ENCODE measurements around the gene PRKAG2.

Gene PRKAG2

DNA sequence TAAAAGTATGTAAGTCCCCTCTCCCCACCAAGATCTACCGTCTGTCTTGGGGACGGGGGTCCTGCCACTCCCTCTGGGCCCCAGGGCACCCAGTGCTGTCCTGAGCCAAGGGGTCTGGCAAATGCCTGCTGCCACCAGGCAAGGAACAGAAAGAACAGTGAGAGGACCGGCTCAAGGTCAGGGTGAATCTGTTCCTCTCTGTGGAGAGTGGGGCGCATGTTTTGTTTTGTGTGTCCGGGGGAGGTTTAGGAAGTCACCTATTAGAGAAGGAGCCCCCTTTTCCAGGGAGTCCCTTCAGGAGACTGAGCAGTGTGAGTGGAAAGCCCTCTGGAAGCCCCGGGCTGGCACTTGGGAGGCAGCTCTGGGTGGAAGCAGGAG, 198.7 kb downstream of the PRKAG2 start:
- DNase-seq (ENCODE audit: low read depth), result no peak

DNA sequence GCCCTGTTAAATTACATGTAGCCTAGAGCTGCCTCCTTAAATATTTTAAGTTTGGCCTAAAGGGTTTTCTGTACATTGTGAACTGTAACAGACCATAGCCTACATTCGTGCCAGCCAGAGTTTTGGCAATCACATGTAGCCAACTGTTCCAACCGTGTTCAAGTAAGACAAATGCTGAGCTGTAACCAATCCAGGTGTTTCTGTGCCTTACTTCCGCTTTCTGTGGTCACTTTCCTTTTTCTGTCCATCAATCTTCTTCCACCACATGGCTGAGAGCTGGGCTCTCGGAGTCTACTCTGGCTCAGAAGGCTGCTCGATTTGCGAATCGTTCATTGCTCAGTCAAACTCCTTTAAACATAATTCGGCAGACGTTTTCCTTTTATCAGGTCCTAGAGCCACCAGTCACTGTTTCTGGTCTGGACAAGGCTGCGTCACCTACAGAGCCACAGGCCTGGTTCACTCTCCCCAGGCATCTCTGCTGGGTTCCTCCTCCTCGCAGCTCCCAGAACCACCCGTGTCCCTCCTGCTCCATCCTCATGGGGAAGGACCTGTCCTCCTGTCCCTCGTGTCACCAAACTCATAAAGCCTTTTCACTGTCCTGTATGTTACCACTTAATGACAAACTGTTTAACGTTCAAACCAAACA, 199.2 kb downstream of the PRKAG2 start:
- no peak for DNase-seq (ENCODE audit: low read depth)

DNA sequence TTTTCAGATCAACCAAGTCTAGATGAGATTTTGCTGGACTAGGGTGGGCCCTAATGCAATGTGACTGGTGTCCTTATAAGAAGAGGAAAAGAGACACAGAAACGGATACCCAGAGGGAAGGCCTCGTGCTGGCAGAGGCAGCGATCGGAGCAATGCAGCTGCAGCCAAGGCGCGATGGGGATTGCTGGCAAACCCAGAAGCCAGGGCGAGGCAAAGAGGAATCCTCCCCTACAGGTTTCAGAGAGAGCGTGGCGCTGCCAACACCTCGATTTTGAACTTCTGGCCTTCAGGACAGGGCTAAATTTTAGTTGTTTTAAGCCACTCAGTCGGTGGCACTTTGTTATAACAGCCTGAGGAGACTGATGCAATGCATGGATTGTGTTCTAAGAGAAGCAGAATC, 200.2 kb downstream of the PRKAG2 start:
- no peak for DNase-seq (ENCODE audit: low read depth)

DNA sequence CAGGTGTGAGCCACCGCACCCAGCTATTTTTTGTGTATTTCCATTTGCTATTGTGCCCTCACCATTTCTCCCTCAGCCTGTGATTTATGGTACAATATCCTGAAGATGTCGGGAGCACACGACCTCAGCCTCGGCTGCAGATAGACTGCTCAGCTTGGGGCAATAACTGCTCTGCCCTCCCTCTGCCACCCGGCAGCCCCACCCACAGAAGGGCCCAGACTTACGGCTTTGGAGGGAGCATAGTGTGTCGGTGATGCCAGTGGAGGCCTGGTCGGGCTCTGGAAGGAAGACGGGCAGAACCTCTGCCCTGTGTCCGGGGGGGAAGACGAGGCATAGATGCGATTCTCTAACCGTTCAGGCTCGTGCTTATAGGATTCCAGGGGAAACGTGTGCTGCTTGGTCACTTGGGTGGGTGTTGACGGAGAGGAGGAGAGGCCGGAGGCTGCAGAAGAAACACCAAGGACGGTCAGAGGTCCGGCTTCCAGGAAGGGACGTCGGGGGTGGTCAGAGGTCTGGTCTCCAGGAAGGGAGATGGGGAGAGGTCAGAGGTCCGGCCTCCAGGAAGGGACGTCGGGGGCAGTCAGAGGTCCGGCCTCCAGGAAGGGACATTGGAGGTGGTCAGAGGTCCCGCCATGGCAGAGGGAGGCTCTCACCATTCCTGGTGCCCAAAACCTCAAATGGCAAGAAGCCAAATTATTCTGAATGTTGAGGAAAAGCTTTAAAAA, 201.6 kb downstream of the PRKAG2 start:
- no peak for DNase-seq (ENCODE audit: low read depth)

DNA sequence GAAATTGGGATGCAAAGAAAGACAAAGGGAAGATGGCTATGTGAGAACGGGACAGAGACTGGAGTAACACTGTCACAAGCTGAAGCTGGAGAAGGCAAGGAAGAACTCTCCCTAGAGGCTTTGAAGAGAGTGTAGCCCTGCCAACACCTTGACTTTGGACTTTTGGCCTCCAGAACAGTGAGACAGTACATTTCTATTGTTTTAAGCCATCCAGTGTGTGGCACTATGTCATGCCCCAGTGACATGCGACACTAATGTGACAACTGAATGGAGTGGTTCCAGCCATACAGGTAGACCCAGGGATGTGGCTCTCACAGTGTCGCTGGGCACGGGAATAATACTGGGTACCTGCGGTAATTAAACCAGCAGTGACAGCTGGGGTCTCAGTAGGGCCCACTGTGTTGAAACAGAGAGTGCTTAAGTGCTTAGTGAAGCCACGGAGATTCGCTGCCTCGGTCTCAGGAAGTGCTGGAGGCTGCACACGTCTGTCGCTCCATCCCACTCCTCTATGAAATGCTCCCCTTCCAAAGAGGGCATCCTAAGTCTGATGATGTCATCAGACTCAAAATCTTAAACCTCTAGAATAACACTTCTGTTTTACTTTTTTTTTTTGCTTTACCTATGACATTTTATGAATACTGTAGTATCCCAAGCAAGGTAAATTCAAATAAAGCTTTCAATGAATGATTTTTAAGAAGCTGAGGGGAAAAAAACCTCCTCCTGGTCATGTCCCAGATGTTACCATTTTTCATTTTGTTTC, 202.6 kb downstream of the PRKAG2 start:
- DNase-seq (ENCODE audit: low read depth), result no peak

DNA sequence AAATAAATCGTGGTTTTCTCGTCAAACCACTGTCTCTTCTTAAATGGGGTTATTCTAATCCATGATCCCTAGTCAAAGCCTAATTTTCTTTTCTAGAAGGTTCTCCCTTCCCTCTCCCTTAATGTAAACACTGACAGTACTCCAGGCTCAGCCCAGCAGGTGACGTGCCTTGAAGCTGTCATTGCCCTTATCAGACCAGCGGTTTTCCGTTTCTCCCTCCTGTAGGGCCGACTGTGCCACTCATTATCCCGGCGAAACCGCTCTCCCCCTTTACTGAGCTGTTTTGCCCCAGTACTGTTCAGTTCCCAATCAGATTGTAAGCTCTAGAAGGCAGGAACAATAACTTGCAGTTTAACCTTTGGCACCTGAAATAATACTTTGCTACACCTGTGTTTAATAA, 203.7 kb downstream of the PRKAG2 start:
- DNase-seq (ENCODE audit: low read depth), result no peak

DNA sequence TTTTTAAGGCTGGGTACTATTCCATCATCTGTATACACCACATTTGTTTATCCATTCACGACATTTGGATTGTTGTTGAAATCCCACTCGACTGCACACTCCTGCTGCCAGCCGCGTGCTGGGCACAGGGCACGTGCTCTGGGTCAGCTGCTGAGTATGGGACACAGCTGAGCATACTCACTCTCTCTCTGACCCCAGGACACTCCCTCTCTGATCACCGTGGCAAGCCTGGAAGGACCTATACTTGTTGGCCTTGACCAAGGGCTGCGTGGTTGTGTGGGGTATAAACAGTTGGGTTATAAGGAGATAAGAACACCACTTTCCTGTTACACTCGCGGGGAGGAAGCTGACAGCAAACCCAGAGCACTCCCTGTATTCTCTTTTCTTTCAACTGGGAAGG, 204.2 kb downstream of the PRKAG2 start:
- DNase-seq (ENCODE audit: low read depth), result no peak

DNA sequence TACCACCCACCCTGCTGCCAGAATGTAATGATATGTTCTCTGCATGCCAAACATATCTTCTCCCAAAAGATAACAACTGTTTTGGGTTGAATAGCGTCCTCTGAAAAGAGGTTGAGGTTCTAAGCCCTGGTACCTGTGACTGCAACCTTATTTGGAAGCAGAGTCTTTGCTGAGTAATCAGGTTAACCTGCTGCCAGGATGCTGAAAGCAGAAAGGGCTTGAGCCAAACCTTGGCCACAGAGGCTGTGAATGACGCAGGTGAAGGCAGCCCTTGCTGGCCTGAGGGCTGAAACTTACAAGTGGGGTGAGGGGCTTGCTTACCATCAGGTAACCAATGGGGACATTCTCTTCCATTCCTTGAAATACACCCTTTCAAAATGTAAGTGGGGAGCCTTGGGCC, 205.4 kb downstream of the PRKAG2 start:
- no peak for DNase-seq (ENCODE audit: low read depth)

DNA sequence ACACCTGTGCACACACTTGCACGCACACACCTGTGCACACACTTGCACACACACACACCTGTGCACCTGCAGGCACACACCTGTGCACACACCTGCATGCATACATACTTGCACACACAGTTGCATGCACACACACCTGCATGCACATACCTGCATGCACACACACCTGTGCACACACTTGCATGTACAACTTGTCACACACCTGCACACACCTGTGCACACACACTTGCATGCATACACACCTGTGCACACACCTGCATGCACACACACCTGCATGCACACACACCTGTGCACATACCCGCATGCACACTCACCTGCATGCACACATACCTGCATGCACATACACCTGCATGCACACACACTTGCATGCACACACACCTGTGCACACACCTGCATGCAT, 207.2 kb downstream of the PRKAG2 start:
- no peak for DNase-seq (ENCODE audit: low read depth)

DNA sequence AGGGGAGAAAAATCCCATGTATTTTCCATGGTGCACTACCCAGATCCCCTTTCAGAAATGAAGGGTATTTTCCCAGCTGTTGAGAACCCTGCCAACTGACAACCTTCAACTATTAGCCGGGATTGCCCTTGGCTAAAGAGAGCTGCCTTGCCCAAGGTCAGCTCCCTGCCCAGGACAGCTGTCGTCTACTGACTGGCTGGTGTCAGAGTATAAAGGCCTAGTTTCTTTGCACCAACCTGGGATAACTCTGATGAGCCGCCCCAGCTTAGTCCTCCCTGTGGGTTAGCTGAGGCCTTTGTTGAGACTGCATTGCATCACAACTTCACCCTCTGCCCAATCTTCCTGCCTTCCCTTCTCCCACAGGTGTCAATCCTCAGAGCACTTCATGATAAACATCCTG, 210.0 kb downstream of the PRKAG2 start:
- DNase-seq (ENCODE audit: low read depth), result no peak

DNA sequence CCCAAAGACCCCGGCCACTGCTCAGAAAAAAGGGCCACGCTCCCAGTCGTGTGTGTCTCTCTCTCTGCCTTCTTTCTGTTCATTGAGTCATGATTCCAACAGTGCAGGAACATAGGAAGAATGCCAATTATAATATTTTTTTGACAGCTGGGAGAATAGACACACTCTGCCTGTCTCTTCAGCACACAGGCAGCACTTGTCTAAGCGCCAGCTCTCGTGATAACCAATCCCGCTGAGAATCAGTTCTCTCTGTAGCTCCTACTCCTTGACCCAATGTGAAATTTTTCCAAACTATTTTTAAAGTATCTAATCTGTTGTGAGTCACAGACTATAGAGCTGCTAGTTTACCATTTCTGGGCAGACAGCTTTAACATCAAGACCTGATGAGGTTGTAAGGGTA, 211.5 kb downstream of the PRKAG2 start:
- no peak for DNase-seq (ENCODE audit: low read depth)

DNA sequence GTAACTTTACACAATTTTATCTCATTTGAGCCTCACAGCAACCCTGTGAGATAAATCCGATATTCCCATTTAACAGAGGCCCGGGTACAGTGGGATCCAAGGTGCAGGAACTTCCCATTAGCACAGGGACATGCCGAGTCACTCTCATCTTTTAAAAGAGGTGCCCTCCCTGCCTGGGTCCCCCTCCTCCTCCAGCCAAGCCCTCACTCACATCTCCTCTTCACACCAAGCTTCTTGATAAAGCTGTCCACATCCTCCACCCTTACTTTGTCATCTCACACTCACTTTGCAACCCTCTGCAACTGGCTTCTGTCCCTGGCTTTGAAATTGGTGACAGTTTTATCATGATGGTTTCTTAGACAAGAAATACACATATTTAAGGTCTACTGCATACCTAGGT, 212.6 kb downstream of the PRKAG2 start:
- DNase-seq (ENCODE audit: low read depth), result no peak

DNA sequence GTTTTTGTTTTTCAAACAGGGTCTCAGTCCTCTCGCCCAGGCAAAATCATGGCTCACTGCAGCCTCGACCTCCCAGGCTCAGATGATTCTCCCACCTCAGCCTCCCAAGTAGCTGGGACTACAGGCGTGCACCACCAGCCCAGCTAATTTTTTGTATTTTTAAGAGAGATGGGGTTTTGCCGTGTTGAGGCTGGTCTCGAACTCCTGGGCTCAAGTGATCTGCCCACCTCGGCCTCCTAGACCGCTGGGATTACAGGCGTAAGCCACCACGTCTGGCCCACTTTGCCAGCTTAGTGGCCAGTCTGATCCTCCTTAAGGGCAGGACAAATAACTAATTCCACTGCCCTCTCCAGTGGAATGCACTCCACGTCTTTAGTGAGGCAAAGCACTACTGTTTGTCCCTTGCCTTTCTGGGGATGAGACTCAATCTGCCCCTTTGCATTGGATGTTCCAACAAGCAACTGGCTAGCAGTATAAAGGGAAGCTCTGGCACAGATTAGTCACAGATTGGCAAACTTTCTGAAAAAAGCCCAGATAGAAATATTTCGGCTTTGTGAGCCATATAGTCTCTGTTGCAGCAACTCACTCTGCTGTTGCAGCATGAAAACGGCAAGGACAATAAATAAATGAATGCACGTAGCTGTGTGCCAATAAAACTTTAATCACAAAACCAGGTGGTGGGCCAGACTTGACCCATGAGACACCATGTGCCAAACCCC, 213.4 kb downstream of the PRKAG2 start:
- DNase-seq (ENCODE audit: low read depth), result no peak

DNA sequence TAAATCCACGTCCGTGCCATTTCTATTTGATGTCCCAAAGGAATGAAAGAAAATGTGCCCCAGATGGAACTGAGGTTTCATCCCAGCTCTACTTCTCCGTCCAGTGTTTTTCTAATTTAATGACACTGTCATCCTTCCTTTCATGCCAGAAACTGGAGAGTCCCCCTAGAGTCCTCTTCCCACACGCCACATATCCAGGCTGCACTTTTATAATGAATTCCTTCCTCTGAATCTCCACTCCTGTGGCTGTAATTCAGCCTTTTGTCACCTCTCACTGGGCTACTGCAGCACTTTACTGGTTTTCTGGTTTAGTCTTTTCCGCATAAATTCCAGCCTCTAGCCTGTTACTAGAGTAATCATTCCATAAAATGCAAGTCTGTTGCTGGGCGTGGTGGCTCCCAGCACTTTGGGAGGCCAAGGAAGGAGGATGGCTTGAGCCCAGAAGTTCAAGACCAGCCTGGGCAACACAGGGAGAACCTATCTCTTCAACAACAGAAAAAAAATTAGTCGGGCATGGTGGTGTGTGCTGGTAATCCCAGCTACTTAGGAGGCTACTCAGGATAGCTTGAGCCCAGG, 214.6 kb downstream of the PRKAG2 start:
- DNase-seq (ENCODE audit: low read depth), result no peak

DNA sequence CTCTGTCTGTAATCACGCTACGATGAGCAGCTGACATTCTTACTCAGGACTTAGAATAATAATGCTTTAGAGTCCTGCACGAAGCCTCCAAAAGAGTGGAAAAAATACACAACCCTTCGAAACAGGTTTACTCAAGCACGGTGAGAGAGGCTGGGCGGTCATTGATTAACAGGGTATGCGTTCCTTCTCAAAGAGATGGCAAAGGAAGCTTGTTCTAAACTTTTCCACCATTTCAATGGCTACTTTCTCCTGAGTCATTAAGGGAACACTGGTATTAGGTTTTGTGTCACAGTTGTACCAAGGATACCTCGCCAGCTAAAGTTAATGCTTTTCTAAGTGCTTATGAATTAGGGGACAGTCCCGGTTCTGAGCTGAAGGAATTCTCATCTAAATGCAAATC, 215.3 kb downstream of the PRKAG2 start:
- no peak for DNase-seq (ENCODE audit: low read depth)

DNA sequence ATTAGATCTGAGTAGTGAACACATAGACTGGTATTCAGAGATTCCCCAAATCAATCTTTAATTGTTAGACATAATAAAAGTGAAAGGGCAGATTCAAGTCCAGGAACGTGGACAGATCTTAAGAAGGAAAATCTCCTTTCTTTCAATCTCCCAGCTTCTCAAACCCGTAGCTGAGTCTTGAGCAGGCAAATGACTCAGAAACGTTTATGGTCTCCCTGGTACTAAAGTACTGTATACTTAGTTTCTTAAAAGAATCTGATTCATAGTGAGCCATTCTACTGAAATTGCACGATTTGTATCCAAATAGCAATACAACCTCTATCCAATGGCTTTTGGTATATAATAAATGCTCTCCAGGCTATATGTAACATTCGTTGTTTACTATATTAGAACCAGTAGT, 216.8 kb downstream of the PRKAG2 start:
- no peak for DNase-seq (ENCODE audit: low read depth)

DNA sequence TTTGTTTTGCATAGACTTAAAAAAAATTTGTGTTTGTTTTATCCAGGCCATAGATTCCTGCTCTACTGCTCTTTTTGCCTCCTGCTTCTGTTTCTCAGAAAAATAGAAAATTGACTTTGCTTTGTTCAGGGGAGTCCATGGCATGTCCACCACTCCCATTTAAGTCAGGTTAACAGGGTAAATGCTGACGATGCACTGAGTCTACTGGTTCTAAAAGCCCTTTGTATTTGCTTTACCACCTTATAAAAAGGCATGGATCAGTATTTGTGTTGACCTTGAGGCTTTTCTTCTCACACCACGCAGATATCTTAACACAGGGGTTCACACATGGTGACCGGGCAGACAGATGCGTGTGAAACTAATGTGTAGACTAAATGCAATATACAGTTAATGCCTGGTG, 217.7 kb downstream of the PRKAG2 start:
- no peak for DNase-seq (ENCODE audit: low read depth)

DNA sequence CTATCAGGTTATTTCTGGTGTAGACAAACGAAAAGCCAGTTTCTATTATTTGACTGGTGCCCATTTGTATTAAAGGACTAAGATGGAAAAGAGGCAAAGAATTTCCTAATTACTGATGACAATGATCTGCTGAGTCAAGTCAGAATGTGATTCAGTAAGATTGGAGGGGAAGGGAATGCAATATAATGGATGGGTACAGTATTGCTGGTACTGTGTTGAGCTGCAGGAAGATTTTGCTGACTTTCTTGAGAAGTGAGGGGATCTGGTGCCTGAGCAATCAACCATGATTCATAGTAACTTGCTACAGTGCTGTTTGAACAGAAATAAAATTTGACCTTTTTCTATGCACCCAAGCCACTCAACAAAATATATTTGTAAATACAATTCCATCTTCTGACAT, 218.1 kb downstream of the PRKAG2 start:
- DNase-seq (ENCODE audit: low read depth), result no peak

DNA sequence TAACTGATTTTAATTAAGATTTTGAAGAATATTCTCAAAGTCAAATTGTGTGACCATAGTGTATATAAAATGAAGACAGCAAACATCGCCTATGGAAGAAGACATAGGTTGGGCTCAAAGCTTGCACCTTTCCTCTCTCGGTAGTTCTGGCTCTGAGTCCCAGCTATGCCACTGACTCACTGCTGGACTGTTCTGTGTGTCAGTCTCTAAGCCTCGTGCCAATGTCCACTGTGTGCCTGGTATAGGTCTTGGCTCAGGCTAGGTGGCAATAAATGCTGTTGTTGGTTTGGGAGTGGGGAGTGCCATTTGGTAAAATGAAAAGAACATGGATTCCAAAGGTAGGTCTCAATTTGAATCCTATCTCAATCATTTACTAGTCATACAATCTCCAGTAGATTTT, 219.7 kb downstream of the PRKAG2 start:
- no peak for DNase-seq (ENCODE audit: low read depth)

DNA sequence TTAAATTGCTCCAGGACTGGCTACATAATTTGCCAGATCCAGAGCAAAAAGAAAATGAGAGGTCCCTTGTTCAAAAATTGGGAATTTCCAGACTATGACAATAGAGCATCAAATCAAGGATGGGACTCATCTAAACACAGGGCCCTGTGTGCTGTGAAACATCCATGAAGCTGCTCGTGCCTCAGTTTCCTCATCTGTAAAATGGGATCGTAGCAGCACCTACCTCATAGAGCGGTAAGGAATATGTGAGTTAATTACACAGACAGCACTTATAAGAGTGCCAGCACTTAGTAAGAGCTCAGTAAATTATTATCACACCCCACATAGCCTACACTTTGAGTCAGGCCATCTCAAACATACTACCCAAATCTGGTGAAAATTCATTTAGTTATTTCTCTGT, 221.4 kb downstream of the PRKAG2 start:
- no peak for DNase-seq (ENCODE audit: low read depth)

DNA sequence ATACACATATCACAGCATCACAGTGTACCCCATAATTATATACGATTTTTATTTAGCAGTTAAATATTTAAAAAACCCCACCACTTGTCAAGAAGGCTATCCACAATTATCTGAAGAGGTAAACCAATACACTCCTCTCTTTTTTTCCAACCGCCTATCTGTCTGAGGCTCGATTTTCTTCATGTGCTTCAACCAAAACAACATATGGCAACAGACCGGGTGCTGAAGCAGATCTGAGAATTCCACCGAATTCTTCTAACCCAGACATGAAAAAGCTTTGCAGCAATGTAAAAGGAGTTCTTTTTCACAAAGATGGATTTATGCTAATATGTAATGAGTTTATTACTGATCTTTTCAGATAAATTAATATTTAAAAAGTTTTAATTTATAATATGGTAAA, 224.8 kb downstream of the PRKAG2 start:
- no peak for DNase-seq (ENCODE audit: low read depth)

DNA sequence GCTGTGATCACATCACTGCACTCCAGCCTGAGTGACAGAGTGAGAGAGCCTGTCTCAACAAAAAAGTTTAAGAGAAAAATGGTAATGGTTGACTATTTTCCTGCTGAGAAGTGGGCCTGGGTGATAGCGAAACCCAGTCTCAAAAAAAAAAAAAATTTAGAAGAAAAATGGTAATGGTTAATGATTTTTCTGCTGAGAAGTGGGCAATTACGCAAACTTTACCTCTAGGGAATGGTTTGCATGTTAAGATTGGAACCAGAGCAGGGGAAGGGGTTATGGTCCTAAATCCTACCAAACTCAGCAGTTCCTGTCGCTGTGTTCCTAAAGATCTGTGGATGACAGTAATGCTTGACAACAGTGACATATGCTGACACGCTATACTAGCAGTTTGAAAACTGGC, 226.8 kb downstream of the PRKAG2 start:
- no peak for DNase-seq (ENCODE audit: low read depth)

All from T-helper 22 cell (primary cell).